Measurements from ENCODE around the gene NPAP1.
"Not testable (repeated sequence)": the region's sequence is repeated elsewhere in the genome, so short reads cannot be mapped to it uniquely, and the experiment has no call there.

The NPAP1 gene

GRCh38 chr15:24675332-24676144 lies at the start of gene NPAP1:
TSS of gene NPAP1 (plus strand) at chr15:24675775. CDS start at chr15:24675868, 93 bp downstream.
- Mint-ChIP-seq H3K4me1 (ENCODE audit: low read depth) (no peaks in the 10 kb centered on the region), H3K27me3 (ENCODE audit: low read depth) (no peaks in the 10 kb centered on the region), H3K27ac (no peak within 1 kb of the TSS), H3K4me3 (no peak within 1 kb of the TSS), H3K36me3 (ENCODE audit: low read depth) (peaks cover 2% of the 10 kb centered on the region), H3K9me3 (peaks cover 45% of the 10 kb centered on the region)

DNA sequence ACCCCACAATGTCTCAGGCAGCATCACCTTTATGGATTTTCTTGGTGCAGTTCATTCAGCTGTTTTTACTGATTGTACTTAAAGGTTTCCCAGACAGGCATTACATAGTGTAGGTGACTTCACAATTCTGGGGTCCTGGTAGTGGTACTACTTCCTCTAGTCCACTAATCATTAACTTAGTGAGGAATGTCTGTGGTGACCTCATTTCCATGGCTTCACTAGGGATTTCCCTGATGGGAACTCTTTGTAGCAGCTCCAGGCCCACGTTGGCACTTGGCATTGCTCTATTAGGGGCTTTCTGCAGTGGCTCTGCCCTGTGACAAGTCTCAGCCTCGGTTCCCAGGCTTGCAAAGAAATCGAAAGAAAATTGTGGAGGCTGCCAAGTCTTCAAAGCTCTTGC lies 48.1 kb upstream of the NPAP1 start:
- Mint-ChIP-seq H3K4me3 (no peak overlapping the region), H3K4me1 (ENCODE audit: low read depth) (no peaks in the 10 kb centered on the region)

DNA sequence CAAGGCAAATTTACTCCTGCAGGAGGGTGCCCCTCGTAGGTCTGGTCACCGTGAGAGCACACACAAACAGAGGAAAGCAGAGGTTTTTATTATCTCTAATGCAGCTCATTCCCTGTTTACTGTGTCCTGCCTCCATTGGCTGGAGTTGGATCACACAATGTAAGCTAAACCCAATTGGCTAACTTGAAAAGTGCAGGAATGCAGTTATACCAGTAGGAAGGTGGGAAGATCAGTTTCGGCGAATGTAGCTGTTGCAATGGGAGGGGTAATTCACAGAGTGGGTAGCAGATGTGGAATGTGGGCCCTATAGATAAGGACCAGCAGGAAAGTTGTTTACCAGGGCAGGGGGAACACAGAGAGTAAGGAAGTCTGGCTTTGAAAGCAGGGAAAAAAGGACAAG lies 42.5 kb upstream of the NPAP1 start:
- no peak overlapping the region for H3K4me3 Mint-ChIP-seq

More for the DNA sequence above, 48.1 kb upstream of the NPAP1 start:
- Mint-ChIP-seq H3K27me3 (ENCODE audit: low read depth) (no peaks in the 10 kb centered on the region), H3K36me3 (ENCODE audit: low read depth) (no peaks in the 10 kb centered on the region), H3K27ac (no peak overlapping the region), H3K9me3 (peaks cover 42% of the 10 kb centered on the region)

GRCh38 chr15:24639412-24639811 lies 36.2 kb upstream of the NPAP1 start:
- H3K4me1 Mint-ChIP-seq (ENCODE audit: low read depth); H3K4me3 Mint-ChIP-seq; H3K27ac Mint-ChIP-seq; H3K27me3 Mint-ChIP-seq (ENCODE audit: low read depth); H3K36me3 Mint-ChIP-seq (ENCODE audit: low read depth): not testable (repeated sequence)
- H3K9me3 Mint-ChIP-seq = peaks cover 40% of the 10 kb centered on the region

More for the DNA sequence above, 42.5 kb upstream of the NPAP1 start:
- Mint-ChIP-seq H3K9me3 (peaks cover 44% of the 10 kb centered on the region), H3K27ac (no peak overlapping the region), H3K27me3 (ENCODE audit: low read depth) (no peaks in the 10 kb centered on the region), H3K4me1 (ENCODE audit: low read depth) (no peaks in the 10 kb centered on the region), H3K36me3 (ENCODE audit: low read depth) (no peaks in the 10 kb centered on the region)

- Mint-ChIP-seq H3K4me1 (ENCODE audit: low read depth) (no peaks in the 10 kb centered on the region), H3K36me3 (ENCODE audit: low read depth) (no peaks in the 10 kb centered on the region), H3K27ac (no peak overlapping the region), H3K27me3 (ENCODE audit: low read depth) (no peaks in the 10 kb centered on the region), H3K4me3 (no peak overlapping the region), H3K9me3 (peaks cover 36% of the 10 kb centered on the region)
Measured at GRCh38 chr15:24645627-24646026, 29.9 kb upstream of the NPAP1 start.

DNA sequence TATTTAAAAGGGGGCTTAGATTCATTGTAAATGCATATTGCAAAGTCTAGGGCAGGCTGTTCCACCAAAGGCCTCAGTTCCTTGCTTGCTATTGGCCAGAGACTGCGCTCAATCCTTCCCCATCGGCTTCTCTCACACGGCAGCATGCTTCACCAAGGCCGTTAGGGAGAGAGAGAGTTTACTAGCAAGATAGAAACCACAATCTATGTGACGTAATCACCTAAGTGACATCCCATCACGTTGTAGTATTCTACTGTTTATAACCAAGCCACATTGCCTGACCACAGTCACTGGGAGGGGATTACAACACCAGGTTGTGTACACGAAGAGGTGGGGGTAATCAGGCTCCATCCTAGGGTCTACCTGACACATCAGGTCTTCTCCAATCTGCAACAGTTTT lies 16.0 kb upstream of the NPAP1 start:
- Mint-ChIP-seq H3K36me3 (ENCODE audit: low read depth) (no peaks in the 10 kb centered on the region), H3K4me3 (no peak overlapping the region), H3K27me3 (ENCODE audit: low read depth) (no peaks in the 10 kb centered on the region), H3K4me1 (ENCODE audit: low read depth) (no peaks in the 10 kb centered on the region), H3K9me3 (peaks cover 42% of the 10 kb centered on the region), H3K27ac (no peak overlapping the region)

GRCh38 chr15:24662991-24663390 lies 12.6 kb upstream of the NPAP1 start:
- Mint-ChIP-seq H3K4me1 (ENCODE audit: low read depth) (no peaks in the 10 kb centered on the region), H3K36me3 (ENCODE audit: low read depth) (no peaks in the 10 kb centered on the region), H3K27ac (no peak overlapping the region), H3K27me3 (ENCODE audit: low read depth) (no peaks in the 10 kb centered on the region), H3K9me3 (peaks cover 38% of the 10 kb centered on the region), H3K4me3 (no peak overlapping the region)

- Mint-ChIP-seq H3K27ac (no peak overlapping the region), H3K27me3 (ENCODE audit: low read depth) (no peaks in the 10 kb centered on the region), H3K4me1 (ENCODE audit: low read depth) (no peaks in the 10 kb centered on the region), H3K36me3 (ENCODE audit: low read depth) (peaks cover 2% of the 10 kb centered on the region), H3K9me3 (peaks cover 46% of the 10 kb centered on the region), H3K4me3 (no peak overlapping the region)
Measured at GRCh38 chr15:24676431-24676830, 856 bp downstream of the NPAP1 start.

DNA sequence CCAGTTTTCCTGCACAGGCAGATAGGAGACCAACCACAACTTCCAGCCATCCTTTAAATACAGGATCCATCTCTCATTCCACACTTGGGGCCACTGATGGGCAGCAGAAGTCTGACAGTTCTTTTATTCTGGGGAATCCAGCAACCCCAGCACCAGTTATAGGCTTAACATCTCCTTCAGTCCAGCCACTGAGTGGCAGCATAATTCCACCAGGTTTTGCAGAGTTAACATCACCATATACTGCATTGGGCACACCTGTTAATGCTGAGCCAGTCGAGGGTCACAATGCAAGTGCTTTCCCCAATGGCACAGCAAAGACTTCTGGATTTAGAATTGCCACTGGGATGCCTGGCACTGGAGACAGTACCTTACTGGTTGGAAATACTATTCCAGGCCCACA lies 2.9 kb downstream of the NPAP1 start:
- H3K4me3 Mint-ChIP-seq = no peak overlapping the region
- H3K27ac Mint-ChIP-seq = no peak overlapping the region
- peaks cover 2% of the 10 kb centered on the region for H3K36me3 Mint-ChIP-seq (ENCODE audit: low read depth)

GRCh38 chr15:24682002-24682401 lies 6.4 kb downstream of the NPAP1 start:
- H3K27ac Mint-ChIP-seq = no peak overlapping the region
- peaks cover 50% of the 10 kb centered on the region for H3K9me3 Mint-ChIP-seq
- no peaks in the 10 kb centered on the region for H3K27me3 Mint-ChIP-seq (ENCODE audit: low read depth)
- H3K4me1 Mint-ChIP-seq (ENCODE audit: low read depth) = no peaks in the 10 kb centered on the region
- peaks cover 2% of the 10 kb centered on the region for H3K36me3 Mint-ChIP-seq (ENCODE audit: low read depth)
- H3K4me3 Mint-ChIP-seq = no peak overlapping the region

More for the DNA sequence above, 2.9 kb downstream of the NPAP1 start:
- Mint-ChIP-seq H3K27me3 (ENCODE audit: low read depth) (no peaks in the 10 kb centered on the region), H3K9me3 (peaks cover 41% of the 10 kb centered on the region), H3K4me1 (ENCODE audit: low read depth) (no peaks in the 10 kb centered on the region)

DNA sequence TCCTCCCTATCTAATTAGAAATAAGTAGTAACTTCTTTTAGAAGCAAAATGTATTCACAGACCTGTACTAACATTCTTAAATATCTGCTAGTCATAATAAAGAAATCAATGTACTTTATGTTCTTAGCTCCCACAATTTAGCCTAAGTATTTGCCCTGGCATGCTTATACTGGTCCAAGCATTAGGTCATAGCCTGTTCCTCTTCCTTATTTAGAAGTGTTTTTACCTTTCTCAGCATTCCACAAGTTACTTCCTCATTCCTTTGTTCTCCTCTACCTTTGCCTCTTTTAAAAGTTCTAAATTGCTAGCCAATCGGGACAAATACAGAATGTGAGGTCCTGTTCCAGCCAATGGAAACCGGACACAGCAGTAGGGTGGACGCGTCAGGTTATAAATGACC lies 7.3 kb downstream of the NPAP1 start:
- not testable (repeated sequence) for H3K27ac Mint-ChIP-seq; H3K4me3 Mint-ChIP-seq; H3K27me3 Mint-ChIP-seq (ENCODE audit: low read depth); H3K36me3 Mint-ChIP-seq (ENCODE audit: low read depth); H3K4me1 Mint-ChIP-seq (ENCODE audit: low read depth)
- H3K9me3 Mint-ChIP-seq = peaks cover 41% of the 10 kb centered on the region

DNA sequence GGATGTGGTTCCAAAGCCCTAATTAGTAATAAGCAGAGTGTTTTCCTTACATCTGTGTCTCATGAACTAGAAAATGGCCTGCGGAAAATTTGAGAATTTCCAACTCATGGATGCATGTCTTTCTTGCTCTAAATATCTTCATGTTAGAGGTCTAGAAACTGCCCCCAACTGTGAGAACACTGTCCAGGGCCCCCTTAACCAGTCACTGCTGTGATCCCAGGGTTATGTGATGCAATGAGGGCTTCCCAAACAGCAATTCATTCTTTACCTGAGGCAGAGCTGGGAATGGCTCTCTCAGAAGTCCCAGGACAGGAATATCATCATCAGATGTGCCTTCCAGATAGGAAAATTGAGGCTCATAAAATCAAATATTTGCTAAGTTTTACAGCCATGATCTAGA lies 8.2 kb downstream of the NPAP1 start:
- no peak overlapping the region for H3K4me3 Mint-ChIP-seq
- H3K27ac Mint-ChIP-seq = no peak overlapping the region
- H3K36me3 Mint-ChIP-seq (ENCODE audit: low read depth) = no peaks in the 10 kb centered on the region
- no peaks in the 10 kb centered on the region for H3K4me1 Mint-ChIP-seq (ENCODE audit: low read depth)
- peaks cover 35% of the 10 kb centered on the region for H3K9me3 Mint-ChIP-seq
- no peaks in the 10 kb centered on the region for H3K27me3 Mint-ChIP-seq (ENCODE audit: low read depth)

- Mint-ChIP-seq H3K9me3 (peaks cover 35% of the 10 kb centered on the region), H3K36me3 (ENCODE audit: low read depth) (no peaks in the 10 kb centered on the region), H3K27ac (no peak overlapping the region), H3K4me1 (ENCODE audit: low read depth) (no peaks in the 10 kb centered on the region), H3K27me3 (ENCODE audit: low read depth) (no peaks in the 10 kb centered on the region), H3K4me3 (no peak overlapping the region)
Measured at GRCh38 chr15:24684313-24684712, 8.7 kb downstream of the NPAP1 start.

DNA sequence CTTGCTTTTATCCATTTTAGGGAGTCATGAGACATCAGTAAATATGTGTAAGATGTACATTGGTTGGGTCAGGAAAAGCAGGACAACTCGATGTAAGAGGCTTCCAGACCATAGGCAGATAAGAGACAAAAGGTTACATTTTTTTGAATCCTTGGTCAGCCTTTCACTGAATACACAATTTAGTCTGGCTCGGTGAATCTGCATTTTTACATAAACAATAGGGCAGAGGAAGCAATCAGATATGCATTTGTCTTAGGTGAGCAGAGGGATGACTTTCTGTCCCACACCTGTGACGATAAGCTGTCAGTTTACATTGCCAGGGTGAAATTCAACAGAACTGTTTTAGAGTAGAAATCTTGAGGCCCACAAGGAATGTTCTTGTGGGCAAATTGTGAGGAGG lies 20.6 kb downstream of the NPAP1 start:
- Mint-ChIP-seq H3K4me1 (ENCODE audit: low read depth) (no peaks in the 10 kb centered on the region), H3K27me3 (ENCODE audit: low read depth) (no peaks in the 10 kb centered on the region), H3K36me3 (ENCODE audit: low read depth) (no peaks in the 10 kb centered on the region), H3K27ac (no peak overlapping the region), H3K4me3 (no peak overlapping the region), H3K9me3 (peaks cover 33% of the 10 kb centered on the region)

DNA sequence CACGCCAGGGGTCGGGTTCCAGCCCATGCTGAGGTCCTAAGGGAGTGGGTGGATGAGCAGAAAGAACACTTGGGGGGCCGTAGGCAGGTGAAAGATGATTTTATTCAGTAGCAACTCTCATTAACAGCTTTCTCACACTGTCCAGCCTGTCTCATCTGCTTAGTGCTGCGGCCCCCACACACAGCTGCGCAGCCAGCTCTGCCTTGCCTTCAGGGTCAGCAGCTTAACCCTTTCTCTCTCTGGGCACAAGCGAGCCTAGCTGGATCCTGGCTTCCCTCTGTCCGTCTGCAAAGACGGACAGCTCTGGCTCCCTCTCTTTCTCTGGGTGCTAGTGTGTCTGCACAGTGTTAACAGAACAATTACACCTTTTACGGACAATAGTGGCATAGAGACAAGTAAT lies 21.3 kb downstream of the NPAP1 start:
- no peaks in the 10 kb centered on the region for H3K27me3 Mint-ChIP-seq (ENCODE audit: low read depth)
- no peak overlapping the region for H3K27ac Mint-ChIP-seq
- no peaks in the 10 kb centered on the region for H3K4me1 Mint-ChIP-seq (ENCODE audit: low read depth)
- peaks cover 28% of the 10 kb centered on the region for H3K9me3 Mint-ChIP-seq
- no peak overlapping the region for H3K4me3 Mint-ChIP-seq
- no peaks in the 10 kb centered on the region for H3K36me3 Mint-ChIP-seq (ENCODE audit: low read depth)
